ENCODE results near the gene SEC61A1. TPM values are rescaled to one million over a fixed set of nuclear protein-coding genes. Genes with fewer than 3 reads are reported as not detected.

The SEC61A1 gene
- total RNA-seq, result 100 to 1,000 TPM in 1 of 2 donors, 10 to 100 TPM in 1; 74.5 to 109 TPM

GRCh38 chr3:128051837-128052594 lies at the start of gene SEC61A1:
SEC61A1 (plus strand) TSS chr3:128052437; CDS start chr3:128052553, 116 bp downstream.
- Histone ChIP-seq H3K27ac (peak within 1 kb of the TSS; percentile 93 to 95), H3K27me3 (no peaks in the 10 kb centered on the region), H3K4me3 (peak within 1 kb of the TSS; percentile 95 to 98), H3K4me1 (peaks cover 0 to 35% of the 10 kb centered on the region in 2 donors), H3K36me3 (peaks cover 21% of the 10 kb centered on the region), H3K9me3 (no peaks in the 10 kb centered on the region)
- no peak for TF ChIP-seq CTCF (IDR thresholded peaks at IDR 0.05)
- DNase-seq (ENCODE audit: low spot score), result peak; percentile 93

GRCh38 chr3:128004661-128005060 lies 47.6 kb upstream of the SEC61A1 start:
- Histone ChIP-seq H3K27ac (no peak overlapping the region), H3K36me3 (no peaks in the 10 kb centered on the region), H3K9me3 (no peaks in the 10 kb centered on the region), H3K27me3 (no peaks in the 10 kb centered on the region), H3K4me3 (no peak overlapping the region), H3K4me1 (no peaks in the 10 kb centered on the region)
- no peak for TF ChIP-seq CTCF (IDR thresholded peaks at IDR 0.05)
- DNase-seq (ENCODE audit: low spot score), result no peak

- no peak for TF ChIP-seq CTCF (IDR thresholded peaks at IDR 0.05)
- Histone ChIP-seq H3K9me3 (no peaks in the 10 kb centered on the region), H3K36me3 (no peaks in the 10 kb centered on the region), H3K4me1 (no peaks in the 10 kb centered on the region), H3K27ac (no peak overlapping the region), H3K27me3 (no peaks in the 10 kb centered on the region), H3K4me3 (no peak overlapping the region)
- DNase-seq (ENCODE audit: low spot score), result no peak
Measured at GRCh38 chr3:128006061-128007032, 45.9 kb upstream of the SEC61A1 start.

- no peaks in the 10 kb centered on the region for H3K4me1 ChIP-seq
- H3K36me3 ChIP-seq, result no peaks in the 10 kb centered on the region
- no peaks in the 10 kb centered on the region for H3K9me3 ChIP-seq
- no peaks in the 10 kb centered on the region for H3K27me3 ChIP-seq
- DNase-seq (ENCODE audit: low spot score), result no peak
- TF ChIP-seq CTCF (IDR thresholded peaks at IDR 0.05), result no peak
- H3K27ac ChIP-seq, result no peak overlapping the region
- no peak overlapping the region for H3K4me3 ChIP-seq
Measured at GRCh38 chr3:128007033-128007424, 45.2 kb upstream of the SEC61A1 start.

- no peaks in the 10 kb centered on the region for H3K9me3 ChIP-seq
- H3K4me1 ChIP-seq, result no peaks in the 10 kb centered on the region
- no peak for TF ChIP-seq CTCF (IDR thresholded peaks at IDR 0.05)
- H3K4me3 ChIP-seq, result no peak overlapping the region
- no peaks in the 10 kb centered on the region for H3K36me3 ChIP-seq
- no peaks in the 10 kb centered on the region for H3K27me3 ChIP-seq
- H3K27ac ChIP-seq, result no peak overlapping the region
- no peak for DNase-seq (ENCODE audit: low spot score)
Measured at GRCh38 chr3:128009952-128010846, 42.0 kb upstream of the SEC61A1 start.
